ENCODE data around the gene LAMA3.

The LAMA3 gene

DNA sequence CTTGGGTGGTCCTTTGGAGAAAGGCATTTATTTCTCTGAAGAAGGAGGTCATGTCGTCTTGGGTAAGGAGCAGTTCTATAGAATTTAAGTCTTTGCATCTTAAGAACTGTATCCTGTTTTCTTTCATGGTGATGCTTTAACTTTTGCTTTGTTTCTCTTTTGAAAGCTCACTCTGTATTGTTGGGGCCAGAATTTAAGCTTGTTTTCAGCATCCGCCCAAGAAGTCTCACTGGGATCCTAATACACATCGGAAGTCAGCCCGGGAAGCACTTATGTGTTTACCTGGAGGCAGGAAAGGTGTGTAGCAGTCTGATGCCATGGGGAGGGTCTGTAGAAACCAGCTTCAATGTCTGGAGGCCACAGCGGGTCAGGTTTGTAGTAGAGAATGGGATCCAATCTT is 260.6 kb downstream of the LAMA3 start:
- H3K27ac ChIP-seq (ENCODE audit: low read depth in 2 of 2, low read length in 2 of 2) = no peak overlapping the region
- H3K36me3 ChIP-seq (ENCODE audit: control insufficient read depth in 2 of 2, insufficient read depth in 2 of 2, low read length in 2 of 2) = no peaks in the 10 kb centered on the region

GRCh38 chr18:23950644-23951043 is 261.4 kb downstream of the LAMA3 start:
- Histone ChIP-seq H3K4me1 (ENCODE audit: control insufficient read depth in 2 of 2, insufficient read depth in 2 of 2, low read length in 2 of 2) (no peaks in the 10 kb centered on the region), H3K9ac (ENCODE audit: low read depth in 1 of 2, low read length in 2 of 2) (no peak overlapping the region), H3K9me3 (ENCODE audit: control insufficient read depth in 2 of 2, low read length in 2 of 2) (no peaks in the 10 kb centered on the region), H3K36me3 (ENCODE audit: control insufficient read depth in 2 of 2, insufficient read depth in 2 of 2, low read length in 2 of 2) (no peaks in the 10 kb centered on the region), H3K27me3 (ENCODE audit: control insufficient read depth in 2 of 2, insufficient read depth in 2 of 2, low read length in 2 of 2) (no peaks in the 10 kb centered on the region), H3K27ac (ENCODE audit: low read depth in 2 of 2, low read length in 2 of 2) (no peak overlapping the region), H3K4me3 (ENCODE audit: low read length in 2 of 2) (no peak overlapping the region)

More for the DNA sequence above, 260.6 kb downstream of the LAMA3 start:
- no peaks in the 10 kb centered on the region for H3K9me3 ChIP-seq (ENCODE audit: control insufficient read depth in 2 of 2, low read length in 2 of 2)
- no peaks in the 10 kb centered on the region for H3K4me1 ChIP-seq (ENCODE audit: control insufficient read depth in 2 of 2, insufficient read depth in 2 of 2, low read length in 2 of 2)
- H3K4me3 ChIP-seq (ENCODE audit: low read length in 2 of 2) = no peak overlapping the region
- no peaks in the 10 kb centered on the region for H3K27me3 ChIP-seq (ENCODE audit: control insufficient read depth in 2 of 2, insufficient read depth in 2 of 2, low read length in 2 of 2)
- no peak overlapping the region for H3K9ac ChIP-seq (ENCODE audit: low read depth in 1 of 2, low read length in 2 of 2)

DNA sequence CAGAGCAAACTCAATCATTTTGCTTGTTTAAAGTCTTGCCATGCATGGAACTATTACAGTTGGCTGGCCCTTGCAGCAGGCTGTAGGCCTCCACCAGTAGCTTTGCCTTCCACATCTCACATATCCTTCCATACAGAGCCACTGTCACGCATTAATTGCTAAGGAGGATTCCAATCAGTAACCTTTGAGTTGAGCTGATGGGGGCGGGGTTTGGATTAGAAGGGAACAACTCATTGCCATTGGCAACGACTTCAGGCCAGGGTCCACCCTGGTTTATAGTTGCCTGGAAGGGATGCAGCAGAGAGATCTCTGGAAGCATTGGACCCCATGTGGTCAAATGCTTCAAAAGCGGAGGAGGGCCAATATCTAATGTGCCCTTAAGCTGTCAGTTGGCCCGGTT is 262.0 kb downstream of the LAMA3 start:
- Histone ChIP-seq H3K4me3 (ENCODE audit: low read length in 2 of 2) (no peak overlapping the region), H3K36me3 (ENCODE audit: control insufficient read depth in 2 of 2, insufficient read depth in 2 of 2, low read length in 2 of 2) (no peaks in the 10 kb centered on the region), H3K27me3 (ENCODE audit: control insufficient read depth in 2 of 2, insufficient read depth in 2 of 2, low read length in 2 of 2) (no peaks in the 10 kb centered on the region)

DNA sequence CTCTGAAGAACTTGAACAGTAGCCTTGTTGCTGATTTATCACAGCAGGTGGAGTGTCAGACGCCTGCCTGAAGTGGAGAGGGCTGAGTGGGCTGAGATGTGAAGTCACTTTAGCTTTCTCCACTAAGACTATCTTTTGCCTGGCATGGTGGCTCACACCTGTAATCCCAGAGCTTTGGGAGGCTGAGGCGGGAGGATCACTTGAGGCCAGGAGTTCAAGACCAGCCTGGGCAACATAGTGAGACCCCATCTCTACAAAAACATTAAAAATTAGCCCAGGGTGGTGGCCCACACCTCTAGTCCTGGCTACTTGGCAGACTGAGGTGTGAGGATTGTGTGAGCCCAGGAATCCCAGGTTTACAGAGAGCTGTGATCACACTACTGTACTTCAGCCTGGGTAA is 264.7 kb downstream of the LAMA3 start:
- no peaks in the 10 kb centered on the region for H3K36me3 ChIP-seq (ENCODE audit: control insufficient read depth in 2 of 2, insufficient read depth in 2 of 2, low read length in 2 of 2)
- H3K9ac ChIP-seq (ENCODE audit: low read depth in 1 of 2, low read length in 2 of 2) = no peak overlapping the region
- no peaks in the 10 kb centered on the region for H3K9me3 ChIP-seq (ENCODE audit: control insufficient read depth in 2 of 2, low read length in 2 of 2)
- no peak overlapping the region for H3K27ac ChIP-seq (ENCODE audit: low read depth in 2 of 2, low read length in 2 of 2)
- no peaks in the 10 kb centered on the region for H3K4me1 ChIP-seq (ENCODE audit: control insufficient read depth in 2 of 2, insufficient read depth in 2 of 2, low read length in 2 of 2)
- H3K4me3 ChIP-seq (ENCODE audit: low read length in 2 of 2) = no peak overlapping the region
- H3K27me3 ChIP-seq (ENCODE audit: control insufficient read depth in 2 of 2, insufficient read depth in 2 of 2, low read length in 2 of 2) = no peaks in the 10 kb centered on the region

More for the DNA sequence above, 262.0 kb downstream of the LAMA3 start:
- Histone ChIP-seq H3K27ac (ENCODE audit: low read depth in 2 of 2, low read length in 2 of 2) (no peak overlapping the region), H3K4me1 (ENCODE audit: control insufficient read depth in 2 of 2, insufficient read depth in 2 of 2, low read length in 2 of 2) (no peaks in the 10 kb centered on the region), H3K9me3 (ENCODE audit: control insufficient read depth in 2 of 2, low read length in 2 of 2) (no peaks in the 10 kb centered on the region), H3K9ac (ENCODE audit: low read depth in 1 of 2, low read length in 2 of 2) (no peak overlapping the region)

GRCh38 chr18:23956483-23956882 is 267.2 kb downstream of the LAMA3 start:
- Histone ChIP-seq H3K4me1 (ENCODE audit: control insufficient read depth in 2 of 2, insufficient read depth in 2 of 2, low read length in 2 of 2) (no peaks in the 10 kb centered on the region), H3K9ac (ENCODE audit: low read depth in 1 of 2, low read length in 2 of 2) (no peak overlapping the region), H3K36me3 (ENCODE audit: control insufficient read depth in 2 of 2, insufficient read depth in 2 of 2, low read length in 2 of 2) (no peaks in the 10 kb centered on the region), H3K27me3 (ENCODE audit: control insufficient read depth in 2 of 2, insufficient read depth in 2 of 2, low read length in 2 of 2) (no peaks in the 10 kb centered on the region), H3K27ac (ENCODE audit: low read depth in 2 of 2, low read length in 2 of 2) (no peak overlapping the region), H3K9me3 (ENCODE audit: control insufficient read depth in 2 of 2, low read length in 2 of 2) (no peaks in the 10 kb centered on the region), H3K4me3 (ENCODE audit: low read length in 2 of 2) (no peak overlapping the region)

GRCh38 chr18:23958036-23958435 is 268.8 kb downstream of the LAMA3 start:
- Histone ChIP-seq H3K36me3 (ENCODE audit: control insufficient read depth in 2 of 2, insufficient read depth in 2 of 2, low read length in 2 of 2) (no peaks in the 10 kb centered on the region), H3K27ac (ENCODE audit: low read depth in 2 of 2, low read length in 2 of 2) (no peak overlapping the region), H3K9ac (ENCODE audit: low read depth in 1 of 2, low read length in 2 of 2) (no peak overlapping the region), H3K4me1 (ENCODE audit: control insufficient read depth in 2 of 2, insufficient read depth in 2 of 2, low read length in 2 of 2) (no peaks in the 10 kb centered on the region), H3K4me3 (ENCODE audit: low read length in 2 of 2) (no peak overlapping the region), H3K9me3 (ENCODE audit: control insufficient read depth in 2 of 2, low read length in 2 of 2) (no peaks in the 10 kb centered on the region), H3K27me3 (ENCODE audit: control insufficient read depth in 2 of 2, insufficient read depth in 2 of 2, low read length in 2 of 2) (no peaks in the 10 kb centered on the region)

DNA sequence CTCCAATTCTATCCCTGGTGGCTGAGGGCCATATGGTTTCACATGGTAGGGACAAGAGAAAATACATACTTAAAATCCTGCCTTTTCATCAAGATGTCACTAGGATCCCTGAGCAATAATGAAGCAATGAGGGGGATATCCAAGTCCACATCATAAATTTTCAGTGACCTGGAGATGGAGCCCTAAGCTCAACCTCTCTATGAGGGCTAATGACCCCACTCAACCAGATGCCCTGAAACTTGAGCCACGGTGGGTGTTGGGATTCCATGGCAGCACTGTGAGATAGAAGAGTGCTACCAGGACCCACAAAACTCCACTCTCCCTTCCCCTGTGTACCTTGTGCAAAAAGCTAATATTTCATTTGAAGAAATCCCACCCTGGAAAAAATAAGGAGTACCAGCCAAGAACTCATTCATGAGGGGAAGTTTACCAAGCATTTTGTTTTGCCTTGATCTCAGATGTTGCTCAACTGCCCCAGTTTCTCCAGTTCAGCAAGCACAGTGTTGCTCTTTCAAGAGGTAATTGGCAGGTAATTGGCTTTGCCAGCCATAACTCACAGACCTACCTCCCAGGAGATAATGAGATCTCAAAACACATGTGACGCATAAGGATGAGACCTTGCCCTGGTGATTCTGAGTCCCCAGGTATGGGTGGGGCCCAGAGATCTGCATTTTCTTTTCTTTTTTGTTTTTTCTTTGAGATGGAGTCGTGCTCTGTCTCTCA is 274.4 kb downstream of the LAMA3 start:
- H3K36me3 ChIP-seq (ENCODE audit: control insufficient read depth in 2 of 2, insufficient read depth in 2 of 2, low read length in 2 of 2) = no peaks in the 10 kb centered on the region
- peaks cover 10 to 12% of the 10 kb centered on the region in 2 donors for H3K4me1 ChIP-seq (ENCODE audit: control insufficient read depth in 2 of 2, insufficient read depth in 2 of 2, low read length in 2 of 2)
- H3K4me3 ChIP-seq (ENCODE audit: low read length in 2 of 2) = no peak overlapping the region
- no peaks in the 10 kb centered on the region for H3K27me3 ChIP-seq (ENCODE audit: control insufficient read depth in 2 of 2, insufficient read depth in 2 of 2, low read length in 2 of 2)
- H3K9me3 ChIP-seq (ENCODE audit: control insufficient read depth in 2 of 2, low read length in 2 of 2) = no peaks in the 10 kb centered on the region
- no peak overlapping the region for H3K27ac ChIP-seq (ENCODE audit: low read depth in 2 of 2, low read length in 2 of 2)
- no peak overlapping the region for H3K9ac ChIP-seq (ENCODE audit: low read depth in 1 of 2, low read length in 2 of 2)

DNA sequence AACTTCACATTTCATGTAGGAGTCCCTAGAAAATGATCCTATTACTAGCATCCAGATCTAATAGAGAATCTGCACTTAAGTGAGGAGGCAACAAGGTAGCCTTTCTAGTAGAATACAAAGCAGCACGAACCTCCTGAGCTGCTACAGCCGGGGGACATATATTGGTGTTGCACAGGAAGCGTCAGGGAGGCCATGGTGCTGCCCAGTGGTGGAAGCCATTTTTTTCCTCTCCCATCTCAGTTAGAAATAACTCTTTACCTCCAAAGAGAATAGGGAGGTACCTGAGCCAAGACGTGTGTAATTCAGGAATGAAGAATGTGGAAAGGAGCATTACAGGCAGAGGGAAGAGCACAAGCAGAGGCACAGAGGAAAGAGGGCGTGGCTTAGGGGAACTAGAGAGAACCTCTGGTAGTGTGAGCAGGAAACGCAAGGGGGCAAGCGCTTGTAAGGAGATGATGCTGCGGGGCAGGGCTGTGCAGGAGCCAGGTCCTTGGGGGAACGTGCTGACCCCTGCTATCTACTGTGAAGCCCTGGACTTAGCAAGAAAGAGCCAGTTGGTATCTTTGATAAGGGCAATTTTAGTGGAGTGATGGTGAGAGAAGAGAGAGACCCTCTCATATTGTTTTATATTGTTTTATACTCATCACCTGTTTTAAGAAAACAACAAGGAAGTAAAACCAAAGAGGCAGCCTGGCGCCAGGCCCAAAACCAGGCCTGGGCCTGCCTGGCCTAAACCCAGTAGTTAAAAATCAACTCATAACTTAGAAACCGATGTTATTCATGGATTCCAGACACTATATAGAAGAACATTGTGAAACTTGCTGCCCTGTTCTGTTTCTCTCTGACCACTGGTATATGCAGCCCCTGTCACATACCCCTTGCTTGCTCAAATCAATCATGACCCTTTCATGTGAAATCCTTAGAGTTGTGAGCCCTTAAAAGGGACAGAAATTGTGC is 275.3 kb downstream of the LAMA3 start:
- H3K9ac ChIP-seq (ENCODE audit: low read depth in 1 of 2, low read length in 2 of 2) = no peak overlapping the region
- H3K9me3 ChIP-seq (ENCODE audit: control insufficient read depth in 2 of 2, low read length in 2 of 2) = no peaks in the 10 kb centered on the region
- no peaks in the 10 kb centered on the region for H3K27me3 ChIP-seq (ENCODE audit: control insufficient read depth in 2 of 2, insufficient read depth in 2 of 2, low read length in 2 of 2)
- peaks cover 10 to 12% of the 10 kb centered on the region in 2 donors for H3K4me1 ChIP-seq (ENCODE audit: control insufficient read depth in 2 of 2, insufficient read depth in 2 of 2, low read length in 2 of 2)
- peak overlapping the region in 1 of 2 donors; percentile 13 for H3K4me3 ChIP-seq (ENCODE audit: low read length in 2 of 2)
- H3K36me3 ChIP-seq (ENCODE audit: control insufficient read depth in 2 of 2, insufficient read depth in 2 of 2, low read length in 2 of 2) = no peaks in the 10 kb centered on the region
- H3K27ac ChIP-seq (ENCODE audit: low read depth in 2 of 2, low read length in 2 of 2) = peak overlapping the region in 1 of 2 donors; percentile 52

DNA sequence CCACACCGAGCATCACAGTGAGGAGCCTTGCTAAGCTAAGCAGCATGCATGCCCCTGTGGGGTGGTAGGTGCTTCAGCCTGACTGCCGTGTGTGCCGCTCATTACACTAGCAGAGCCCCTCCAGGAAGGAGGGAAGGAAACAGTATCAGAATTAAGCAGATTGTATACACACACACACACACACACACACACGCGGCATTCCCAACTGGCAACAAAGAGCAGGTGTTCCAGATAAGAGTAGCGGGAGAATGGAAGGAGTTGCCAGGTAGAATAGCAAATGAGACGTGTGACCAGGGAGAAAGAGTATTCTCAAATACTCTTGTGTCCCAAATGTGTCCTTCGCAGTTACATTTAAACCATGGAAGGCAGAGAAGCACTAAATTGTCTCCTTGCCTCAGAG is 277.7 kb downstream of the LAMA3 start:
- H3K27ac ChIP-seq (ENCODE audit: low read depth in 2 of 2, low read length in 2 of 2) = no peak overlapping the region
- H3K36me3 ChIP-seq (ENCODE audit: control insufficient read depth in 2 of 2, insufficient read depth in 2 of 2, low read length in 2 of 2) = no peaks in the 10 kb centered on the region
- H3K9ac ChIP-seq (ENCODE audit: low read depth in 1 of 2, low read length in 2 of 2) = no peak overlapping the region
- no peaks in the 10 kb centered on the region for H3K27me3 ChIP-seq (ENCODE audit: control insufficient read depth in 2 of 2, insufficient read depth in 2 of 2, low read length in 2 of 2)
- H3K4me1 ChIP-seq (ENCODE audit: control insufficient read depth in 2 of 2, insufficient read depth in 2 of 2, low read length in 2 of 2) = peaks cover 10 to 15% of the 10 kb centered on the region in 2 donors
- no peaks in the 10 kb centered on the region for H3K9me3 ChIP-seq (ENCODE audit: control insufficient read depth in 2 of 2, low read length in 2 of 2)
- no peak overlapping the region for H3K4me3 ChIP-seq (ENCODE audit: low read length in 2 of 2)
